Liver (tissue), 3 donors: ENCODE data around the gene LRRC74A.

Experiments
- CTCF ChIP-seq: fragments of 150-350 bp; IDR thresholded peaks from 2 replicates; pipeline ENCODE4 v1.5.1; 2017; ENCODE audit warnings: improper control_type of control experiment, low read depth, low read length; ENCODE audit not compliant: missing input control
- JUND ChIP-seq, 2 donors: IDR thresholded peaks; 2 replicates each; pipeline ENCODE4 v1.6.1; 2016; ENCODE audit warnings: antibody characterized with exemption in 2 of 2
- RAD21 ChIP-seq, 2 donors: IDR thresholded peaks; 2 replicates each; pipeline ENCODE4 v1.6.1; 2016; ENCODE audit warnings: antibody characterized with exemption in 2 of 2, mild to moderate bottlenecking in 2 of 2
- TAF1 ChIP-seq: conservative IDR thresholded peaks from 2 replicates; pipeline ENCODE4 v1.6.1; 2016; ENCODE audit warnings: antibody characterized with exemption, mild to moderate bottlenecking
- TF ChIP-seq, protein P1 (sequence below): IDR thresholded peaks from 2 replicates; pipeline ENCODE4 v1.6.1; 2016; ENCODE audit warnings: antibody characterized with exemption, mild to moderate bottlenecking
- TF ChIP-seq, protein P2 (sequence below): IDR thresholded peaks from 2 replicates; pipeline ENCODE4 v1.6.1; 2016; ENCODE audit warnings: antibody characterized with exemption
- donor health status: healthy.
- donor health status: healthy.

GRCh38 chr14:76810953-76811400, 15.2 kb upstream of the LRRC74A start:
- TF ChIP-seq CTCF (peak; percentile 43), TAF1 (no peak), RAD21 (IDR thresholded peaks at IDR 0.05) (peak; percentile 74 to 80), JUND (IDR thresholded peaks at IDR 0.05) (no peak)
- TF ChIP-seq, protein P1, sequence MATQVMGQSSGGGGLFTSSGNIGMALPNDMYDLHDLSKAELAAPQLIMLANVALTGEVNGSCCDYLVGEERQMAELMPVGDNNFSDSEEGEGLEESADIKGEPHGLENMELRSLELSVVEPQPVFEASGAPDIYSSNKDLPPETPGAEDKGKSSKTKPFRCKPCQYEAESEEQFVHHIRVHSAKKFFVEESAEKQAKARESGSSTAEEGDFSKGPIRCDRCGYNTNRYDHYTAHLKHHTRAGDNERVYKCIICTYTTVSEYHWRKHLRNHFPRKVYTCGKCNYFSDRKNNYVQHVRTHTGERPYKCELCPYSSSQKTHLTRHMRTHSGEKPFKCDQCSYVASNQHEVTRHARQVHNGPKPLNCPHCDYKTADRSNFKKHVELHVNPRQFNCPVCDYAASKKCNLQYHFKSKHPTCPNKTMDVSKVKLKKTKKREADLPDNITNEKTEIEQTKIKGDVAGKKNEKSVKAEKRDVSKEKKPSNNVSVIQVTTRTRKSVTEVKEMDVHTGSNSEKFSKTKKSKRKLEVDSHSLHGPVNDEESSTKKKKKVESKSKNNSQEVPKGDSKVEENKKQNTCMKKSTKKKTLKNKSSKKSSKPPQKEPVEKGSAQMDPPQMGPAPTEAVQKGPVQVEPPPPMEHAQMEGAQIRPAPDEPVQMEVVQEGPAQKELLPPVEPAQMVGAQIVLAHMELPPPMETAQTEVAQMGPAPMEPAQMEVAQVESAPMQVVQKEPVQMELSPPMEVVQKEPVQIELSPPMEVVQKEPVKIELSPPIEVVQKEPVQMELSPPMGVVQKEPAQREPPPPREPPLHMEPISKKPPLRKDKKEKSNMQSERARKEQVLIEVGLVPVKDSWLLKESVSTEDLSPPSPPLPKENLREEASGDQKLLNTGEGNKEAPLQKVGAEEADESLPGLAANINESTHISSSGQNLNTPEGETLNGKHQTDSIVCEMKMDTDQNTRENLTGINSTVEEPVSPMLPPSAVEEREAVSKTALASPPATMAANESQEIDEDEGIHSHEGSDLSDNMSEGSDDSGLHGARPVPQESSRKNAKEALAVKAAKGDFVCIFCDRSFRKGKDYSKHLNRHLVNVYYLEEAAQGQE = peak; percentile 15
- TF ChIP-seq, protein P2, sequence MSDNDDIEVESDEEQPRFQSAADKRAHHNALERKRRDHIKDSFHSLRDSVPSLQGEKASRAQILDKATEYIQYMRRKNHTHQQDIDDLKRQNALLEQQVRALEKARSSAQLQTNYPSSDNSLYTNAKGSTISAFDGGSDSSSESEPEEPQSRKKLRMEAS = peak; percentile 24
